ENCODE measurements around the gene SMPDL3A. TPM values are rescaled to one million over a fixed set of nuclear protein-coding genes. Genes with fewer than 3 reads are reported as not detected.

SMPDL3A gene
- total and polyA plus RNA-seq, 9 of the 15 experiments (the other 6 are each of a cell fraction or from before 2014, with no cell fraction given): 0.14 to 0.91 (median 0.54) TPM

DNA sequence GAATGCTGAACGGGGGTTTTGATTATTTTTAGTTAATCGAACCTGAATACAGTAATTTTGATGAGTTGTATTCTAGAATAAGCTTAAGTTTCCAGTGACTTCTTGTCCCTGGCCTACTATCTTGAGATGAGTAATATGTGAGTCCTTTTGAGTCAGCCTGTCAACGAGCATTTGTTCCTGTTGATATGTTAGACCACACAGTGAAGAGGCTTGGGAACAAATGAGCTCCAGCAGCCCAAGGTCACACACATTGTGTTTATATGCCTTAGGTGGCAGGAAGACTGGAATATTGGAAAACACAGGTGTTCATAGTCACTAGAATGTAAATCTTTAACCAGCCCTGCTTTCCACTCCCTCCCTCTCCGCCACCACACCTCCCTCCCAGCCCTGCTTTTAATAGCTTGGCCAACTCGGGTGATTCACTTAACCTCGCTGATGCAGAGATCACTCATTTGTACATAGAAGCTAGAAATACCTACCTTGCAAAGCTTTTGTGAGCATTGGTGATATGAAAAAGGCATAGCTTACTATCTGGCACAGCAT lies 9.1 kb downstream of the SMPDL3A start:
- H3K27ac ChIP-seq (ENCODE audit: extremely low read depth, low read depth, low read length): no peak overlapping the region
- WGBS (ENCODE audit: insufficient coverage, low coverage, missing lambda C conversion rate): 6% methylated on average over 6 of the region's 6 CpGs
- no peak overlapping the region for H3K9ac ChIP-seq (ENCODE audit: insufficient read depth in 1 of 2, low read depth in 2 of 2, low read length in 2 of 2)
- FAIRE-seq (no peak), ATAC-seq (no peak), DNase-seq (ENCODE audit: extremely low read depth in 1 of 4, low spot score in 3 of 4) (peak in 1 of 4 experiments; percentile 6)
- H3K4me3 ChIP-seq: no peak overlapping the region
- no peaks in the 10 kb centered on the region for H3K36me3 ChIP-seq (ENCODE audit: control insufficient read depth, insufficient read depth, low read length)
- H3K79me2 ChIP-seq (ENCODE audit: control insufficient read depth, insufficient read depth, low read length): no peaks in the 10 kb centered on the region
- TF ChIP-seq FOSL1 (tag; conservative IDR thresholded peaks at IDR 0.05): peak; percentile 89
- TF ChIP-seq, protein P1, sequence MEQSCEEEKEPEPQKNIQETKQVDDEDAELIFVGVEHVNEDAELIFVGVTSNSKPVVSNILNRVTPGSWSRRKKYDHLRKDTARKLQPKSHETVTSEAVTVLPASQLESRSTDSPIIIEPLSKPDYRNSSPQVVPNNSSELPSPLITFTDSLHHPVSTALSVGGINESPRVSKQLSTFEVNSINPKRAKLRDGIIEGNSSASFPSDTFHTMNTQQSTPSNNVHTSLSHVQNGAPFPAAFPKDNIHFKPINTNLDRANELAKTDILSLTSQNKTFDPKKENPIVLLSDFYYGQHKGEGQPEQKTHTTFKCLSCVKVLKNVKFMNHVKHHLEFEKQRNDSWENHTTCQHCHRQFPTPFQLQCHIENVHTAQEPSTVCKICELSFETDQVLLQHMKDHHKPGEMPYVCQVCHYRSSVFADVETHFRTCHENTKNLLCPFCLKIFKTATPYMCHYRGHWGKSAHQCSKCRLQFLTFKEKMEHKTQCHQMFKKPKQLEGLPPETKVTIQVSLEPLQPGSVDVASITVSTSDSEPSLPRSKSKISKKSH (CRISPR knock-in tag; IDR thresholded peaks at IDR 0.05): no peak
- intact Hi-C loops (cut with micrococcal nuclease): no loop called here
- CTCF ChIA-PET (ENCODE audit: low intra/inter-chr PET ratio): no interaction called here
- POLR2A ChIA-PET: interaction anchor here (1.2 kb wide), 1 partner anchor 12 kb away, joined by 3 read pairs; no protein-coding TSS in a partner anchor
- no TSS peak for BruUV-seq (replicated peaks)
- no peaks in the 10 kb centered on the region for H4K20me1 ChIP-seq (replicated peaks; ENCODE audit: control insufficient read depth, insufficient read depth, low read length)
- H3K9me1 ChIP-seq (ENCODE audit: control insufficient read depth, insufficient read depth, low read length): no peaks in the 10 kb centered on the region
- no peaks in the 10 kb centered on the region for H3K9me3 ChIP-seq (replicated peaks; ENCODE audit: control insufficient read depth, insufficient read depth, low read depth, low read length)
- no peak overlapping the region for H3K4me2 ChIP-seq (ENCODE audit: insufficient read depth, low read length)
- no peak overlapping the region for H2AFZ ChIP-seq (ENCODE audit: low read depth, low read length)
- no peaks in the 10 kb centered on the region for H3K4me1 ChIP-seq (replicated peaks in 1 of 2; ENCODE audit: control insufficient read depth in 2 of 2, insufficient read depth in 2 of 2, low read length in 2 of 2)
- no peaks in the 10 kb centered on the region for H3K27me3 ChIP-seq (ENCODE audit: control insufficient read depth in 2 of 2, insufficient read depth in 2 of 2, low read length in 2 of 2)
- in situ Hi-C loops (cut with MboI): no loop called here

- DNase-seq (ENCODE audit: extremely low read depth in 1 of 4, low spot score in 3 of 4): no peak
- ChIA-PET POLR2A (interaction anchor here (0.6 kb wide), 1 partner anchor 11 kb away, joined by 3 read pairs; no protein-coding TSS in a partner anchor), CTCF (ENCODE audit: low intra/inter-chr PET ratio) (no interaction called here)
- Histone ChIP-seq H4K20me1 (replicated peaks; ENCODE audit: control insufficient read depth, insufficient read depth, low read length) (no peaks in the 10 kb centered on the region), H3K36me3 (ENCODE audit: control insufficient read depth, insufficient read depth, low read length) (no peaks in the 10 kb centered on the region), H3K27ac (ENCODE audit: extremely low read depth, low read depth, low read length) (no peak overlapping the region), H3K4me3 (no peak overlapping the region), H3K79me2 (ENCODE audit: control insufficient read depth, insufficient read depth, low read length) (no peaks in the 10 kb centered on the region), H2AFZ (ENCODE audit: low read depth, low read length) (no peak overlapping the region), H3K9ac (ENCODE audit: insufficient read depth in 1 of 2, low read depth in 2 of 2, low read length in 2 of 2) (no peak overlapping the region), H3K9me1 (ENCODE audit: control insufficient read depth, insufficient read depth, low read length) (no peaks in the 10 kb centered on the region), H3K27me3 (ENCODE audit: control insufficient read depth in 2 of 2, insufficient read depth in 2 of 2, low read length in 2 of 2) (no peaks in the 10 kb centered on the region), H3K9me3 (replicated peaks; ENCODE audit: control insufficient read depth, insufficient read depth, low read depth, low read length) (no peaks in the 10 kb centered on the region), H3K4me2 (ENCODE audit: insufficient read depth, low read length) (no peak overlapping the region), H3K4me1 (replicated peaks in 1 of 2; ENCODE audit: control insufficient read depth in 2 of 2, insufficient read depth in 2 of 2, low read length in 2 of 2) (no peaks in the 10 kb centered on the region)
- in situ Hi-C loops (cut with MboI): no loop called here
- no peak for ATAC-seq
- intact Hi-C loops (cut with micrococcal nuclease): no loop called here
- no TSS peak for BruUV-seq (replicated peaks)
- WGBS (ENCODE audit: insufficient coverage, low coverage, missing lambda C conversion rate): 28% methylated on average over 4 of the region's 4 CpGs
- FAIRE-seq: no peak
- no peak for TF ChIP-seq PREB (CRISPR knock-in tag; IDR thresholded peaks at IDR 0.05)
- TF ChIP-seq GABPB1 (CRISPR knock-in tag; IDR thresholded peaks at IDR 0.05): no peak
- TF ChIP-seq MAFK (IDR thresholded peaks at IDR 0.05; ENCODE audit: low read length): no peak
- TF ChIP-seq ZNF79 (CRISPR knock-in tag; IDR thresholded peaks at IDR 0.05; ENCODE audit: low read depth): no peak
- TF ChIP-seq SNIP1 (IDR thresholded peaks at IDR 0.05; ENCODE audit: low read depth): no peak
- TF ChIP-seq SAFB (IDR thresholded peaks at IDR 0.05; ENCODE audit: borderline replicate concordance, low read depth, low read length): no peak
- TF ChIP-seq, protein P2, sequence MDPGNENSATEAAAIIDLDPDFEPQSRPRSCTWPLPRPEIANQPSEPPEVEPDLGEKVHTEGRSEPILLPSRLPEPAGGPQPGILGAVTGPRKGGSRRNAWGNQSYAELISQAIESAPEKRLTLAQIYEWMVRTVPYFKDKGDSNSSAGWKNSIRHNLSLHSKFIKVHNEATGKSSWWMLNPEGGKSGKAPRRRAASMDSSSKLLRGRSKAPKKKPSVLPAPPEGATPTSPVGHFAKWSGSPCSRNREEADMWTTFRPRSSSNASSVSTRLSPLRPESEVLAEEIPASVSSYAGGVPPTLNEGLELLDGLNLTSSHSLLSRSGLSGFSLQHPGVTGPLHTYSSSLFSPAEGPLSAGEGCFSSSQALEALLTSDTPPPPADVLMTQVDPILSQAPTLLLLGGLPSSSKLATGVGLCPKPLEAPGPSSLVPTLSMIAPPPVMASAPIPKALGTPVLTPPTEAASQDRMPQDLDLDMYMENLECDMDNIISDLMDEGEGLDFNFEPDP (CRISPR knock-in tag; IDR thresholded peaks at IDR 0.05): no peak
- TF ChIP-seq DNMT1 (IDR thresholded peaks at IDR 0.05): no peak
- TF ChIP-seq NCOR1 (IDR thresholded peaks at IDR 0.05): no peak
- no peak for TF ChIP-seq CCAR2 (IDR thresholded peaks at IDR 0.05; ENCODE audit: low read depth, low read length)
These were observed 10.2 kb downstream of the SMPDL3A start for GRCh38 chr6:122799140-122799745.
